GM23338 (cell line): Measurements from ENCODE around the gene ZCWPW2. TPM values are rescaled to one million over a fixed set of nuclear protein-coding genes. Genes with fewer than 3 reads are reported as not detected.

ENCODE experiments used
- ATAC-seq: fragments of 200-7000 bp; cut with Tn5 transposase; 3 replicates; pipeline ENCODE4 v1.9.1; 2020
- DNase-seq: peaks from one replicate; pipeline ENCODE4 v3.0.0-alpha.2; 2015; ENCODE audit warnings: low spot score
- H2AFZ ChIP-seq: fragments of 200-600 bp; sonication (generic); 2 replicates; pipeline ENCODE4 v1.8.0; 2016; ENCODE audit warnings: antibody characterized with exemption, mild to moderate bottlenecking, moderate library complexity
- H3F3A ChIP-seq: fragments of 200-600 bp; sonication (generic); replicated peaks from 2 replicates; pipeline ENCODE4 v1.8.0; 2017; ENCODE audit warnings: antibody characterized with exemption, mixed run types, low read depth
- H3K27ac ChIP-seq: fragments of 200-600 bp; sonication (generic); 2 replicates; pipeline ENCODE4 v1.6.1; 2016; ENCODE audit warnings: low read depth
- H3K27me3 ChIP-seq: fragments of 200-600 bp; sonication (generic); 2 replicates; pipeline ENCODE4 v1.8.0; 2016; ENCODE audit warnings: mild to moderate bottlenecking, mixed run types, moderate library complexity; ENCODE audit not compliant: insufficient read depth
- H3K36me3 ChIP-seq: fragments of 200-600 bp; sonication (generic); 2 replicates; pipeline ENCODE4 v1.8.0; 2016; ENCODE audit warnings: mild to moderate bottlenecking; ENCODE audit not compliant: insufficient read depth
- H3K4me1 ChIP-seq: fragments of 200-600 bp; sonication (generic); 2 replicates; pipeline ENCODE4 v1.8.0; 2016; ENCODE audit warnings: mild to moderate bottlenecking, moderate library complexity; ENCODE audit not compliant: insufficient read depth
- H3K4me2 ChIP-seq: fragments of 200-600 bp; sonication (generic); 2 replicates; pipeline ENCODE4 v1.7.1; 2017; ENCODE audit warnings: mixed run types
- H3K4me3 ChIP-seq: fragments of 200-600 bp; sonication (generic); 2 replicates; pipeline ENCODE4 v1.6.1; 2016; ENCODE audit warnings: mixed run types
- H3K79me2 ChIP-seq: fragments of 200-600 bp; sonication (generic); replicated peaks from 2 replicates; pipeline ENCODE4 v1.8.0; 2017; ENCODE audit warnings: mild to moderate bottlenecking; ENCODE audit not compliant: insufficient read depth
- H3K9me2 ChIP-seq: fragments of 200-600 bp; sonication (generic); 2 replicates; pipeline ENCODE4 v1.8.0; 2017; ENCODE audit not compliant: insufficient read depth
- H4K20me1 ChIP-seq: fragments of 200-600 bp; sonication (generic); replicated peaks from 2 replicates; pipeline ENCODE4 v1.8.0; 2017; ENCODE audit warnings: mild to moderate bottlenecking; ENCODE audit not compliant: insufficient read depth
- H3K27ac Mint-ChIP-seq: 2 replicates; pipeline ENCODE4 v1.8.0; 2020; ENCODE audit warnings: inconsistent platforms, mild to moderate bottlenecking, moderate library complexity, mixed read lengths
- H3K27me3 Mint-ChIP-seq: 3 replicates; pipeline ENCODE4 v1.8.0; 2022; ENCODE audit warnings: low read depth, mild to moderate bottlenecking, moderate library complexity, mixed read lengths, inconsistent platforms; ENCODE audit not compliant: insufficient read depth, poor library complexity
- H3K36me3 Mint-ChIP-seq: 3 replicates; pipeline ENCODE4 v1.8.0; 2021; ENCODE audit warnings: low read depth, mild to moderate bottlenecking, inconsistent platforms, moderate library complexity, mixed read lengths
- H3K4me1 Mint-ChIP-seq: 3 replicates; pipeline ENCODE4 v1.8.0; 2020; ENCODE audit warnings: mild to moderate bottlenecking, inconsistent platforms, mixed read lengths
- H3K4me3 Mint-ChIP-seq: 3 replicates; pipeline ENCODE4 v1.8.0; 2021; ENCODE audit warnings: moderate library complexity, mild to moderate bottlenecking, inconsistent platforms, mixed read lengths
- H3K9me3 Mint-ChIP-seq: 3 replicates; pipeline ENCODE4 v1.8.0; 2020; ENCODE audit warnings: moderate library complexity, mild to moderate bottlenecking, inconsistent platforms, mixed read lengths
- CREB1 ChIP-seq: fragments of 250-450 bp; sonication (Bioruptor Pico); IDR thresholded peaks from 2 replicates; pipeline ENCODE4 v1.5.0; 2020; ENCODE audit warnings: low read depth, mild to moderate bottlenecking, moderate library complexity
- CTCF ChIP-seq, 2 experiments: fragments of 200-600 bp in 1 of 2; sonication (generic) in 1 of 2; conservative IDR thresholded peaks; 2 replicates each; pipeline versions ENCODE4 v1.5.1 to v1.6.1; 2016 to 2017; ENCODE audit warnings: antibody characterized with exemption in 2 of 2, low read depth in 2 of 2, mild to moderate bottlenecking in 2 of 2, moderate library complexity in 1 of 2
- EZH2 ChIP-seq: fragments of 200-600 bp; sonication (generic); IDR thresholded peaks from one replicate; pipeline ENCODE4 v1.8.0; 2017; ENCODE audit warnings: antibody characterized with exemption, mild to moderate bottlenecking, low read depth; ENCODE audit not compliant: unreplicated experiment
- EZH2phosphoT487 ChIP-seq: fragments of 200-600 bp; sonication (generic); IDR thresholded peaks from one replicate; pipeline ENCODE4 v1.8.1; 2018; ENCODE audit warnings: antibody characterized with exemption; ENCODE audit not compliant: unreplicated experiment
- JUNB ChIP-seq: IDR thresholded peaks from one replicate; pipeline ENCODE4 v1.6.1; 2016; ENCODE audit warnings: antibody characterized with exemption; ENCODE audit not compliant: unreplicated experiment
- NANOG ChIP-seq: IDR thresholded peaks from 2 replicates; pipeline ENCODE4 v1.6.1; 2016; ENCODE audit warnings: antibody characterized with exemption, borderline replicate concordance
- POLR2AphosphoS5 ChIP-seq: IDR thresholded peaks from 2 replicates; pipeline ENCODE4 v1.6.1; 2016; ENCODE audit warnings: antibody characterized with exemption, low read depth
- STAT1 ChIP-seq: IDR thresholded peaks from one replicate; pipeline ENCODE4 v1.6.1; 2016; ENCODE audit warnings: antibody characterized with exemption; ENCODE audit not compliant: unreplicated experiment
- ZNF114 ChIP-seq: fragments of 250-450 bp; sonication (Bioruptor Pico); IDR thresholded peaks from 2 replicates; pipeline ENCODE4 v1.5.0; 2020; ENCODE audit warnings: mild to moderate bottlenecking, moderate library complexity
- ZNF331 ChIP-seq: fragments of 250-450 bp; sonication (Bioruptor Pico); IDR thresholded peaks from 2 replicates; pipeline ENCODE4 v1.5.0; 2020; ENCODE audit warnings: low read depth, mild to moderate bottlenecking, moderate library complexity
- ZNF462 ChIP-seq: fragments of 250-450 bp; sonication (Bioruptor Pico); IDR thresholded peaks from 2 replicates; pipeline ENCODE4 v1.5.0; 2020; ENCODE audit warnings: mild to moderate bottlenecking, moderate library complexity
- polyA plus RNA-seq: library from polyadenylated mRNA; unstranded; fragments of >200 nt; fragmentation: Nextera tagmentation; extraction: Ambion mirVana; gene quantifications from 2 replicates; pipeline ENCODE4 v1.2.1, GENCODE V29; 2016
- total RNA-seq: library from RNA; depleted of rRNA; stranded (reverse); fragments of >200 nt; shearing (Covaris generic); gene quantifications from 2 replicates; pipeline ENCODE4 v1.2.3, GENCODE V29; 2014
- TF ChIP-seq, protein P1 (sequence below): IDR thresholded peaks from 2 replicates; pipeline ENCODE4 v1.6.1; 2016; ENCODE audit warnings: antibody characterized with exemption

Gene ZCWPW2
- total and polyA plus RNA-seq, 2 experiments from 2014 or later, result 0.55 TPM; not detected in 1

- no peak for TF ChIP-seq CREB1
- TF ChIP-seq EZH2phosphoT487, result no peak
- Histone ChIP-seq H3K36me3 (no peaks in the 10 kb centered on the region), H3K4me2 (no peak overlapping the region), H3K27me3 (no peaks in the 10 kb centered on the region), H4K20me1 (no peaks in the 10 kb centered on the region), H3F3A (no peaks in the 10 kb centered on the region), H3K4me3 (no peak overlapping the region), H3K79me2 (no peaks in the 10 kb centered on the region), H3K4me1 (no peaks in the 10 kb centered on the region), H3K27ac (no peak overlapping the region), H2AFZ (no peak overlapping the region), H3K9me2 (no peaks in the 10 kb centered on the region)
- Mint-ChIP-seq H3K4me1 (no peaks in the 10 kb centered on the region), H3K36me3 (no peaks in the 10 kb centered on the region), H3K4me3 (no peak overlapping the region), H3K9me3 (no peaks in the 10 kb centered on the region; the same call in 2 of the 3 replicates), H3K27ac (no peak overlapping the region), H3K27me3 (no peaks in the 10 kb centered on the region)
- DNase-seq (no peak), ATAC-seq (no peak)
These were observed 114.3 kb downstream of the ZCWPW2 start for GRCh38 chr3:28462866-28463265.

DNA sequence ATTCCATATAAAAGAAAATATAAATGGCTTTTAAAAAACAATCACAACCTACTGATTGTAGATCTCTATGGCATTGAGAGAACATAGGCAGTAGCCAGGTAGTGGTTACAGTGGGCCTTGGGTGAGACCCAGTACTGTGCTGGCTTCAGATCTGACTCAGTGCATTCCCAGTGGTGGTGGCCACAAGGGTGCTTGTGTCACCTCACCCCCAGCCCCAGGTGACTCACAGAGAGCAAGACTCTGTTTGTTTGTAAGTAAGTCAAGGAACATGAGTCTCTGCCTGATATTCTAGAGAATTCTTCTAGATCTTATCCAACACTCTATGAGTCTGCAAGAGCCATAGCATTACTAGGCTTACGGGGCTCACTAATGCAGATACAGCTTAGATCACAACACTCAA is 118.9 kb downstream of the ZCWPW2 start:
- no peaks in the 10 kb centered on the region for H4K20me1 ChIP-seq
- H3K27ac ChIP-seq, result no peak overlapping the region
- no peaks in the 10 kb centered on the region for H3F3A ChIP-seq
- H3K79me2 ChIP-seq, result no peaks in the 10 kb centered on the region
- no peak overlapping the region for H3K4me3 ChIP-seq
- ATAC-seq (no peak), DNase-seq (no peak)
- no peaks in the 10 kb centered on the region for H3K36me3 ChIP-seq
- no peaks in the 10 kb centered on the region; the same call in 2 of the 3 replicates for H3K9me3 Mint-ChIP-seq
- no peak overlapping the region for H3K27ac Mint-ChIP-seq
- no peaks in the 10 kb centered on the region for H3K4me1 ChIP-seq
- H3K36me3 Mint-ChIP-seq, result no peaks in the 10 kb centered on the region
- H3K4me3 Mint-ChIP-seq, result no peak overlapping the region
- H2AFZ ChIP-seq, result no peak overlapping the region
- no peaks in the 10 kb centered on the region for H3K27me3 ChIP-seq
- no peaks in the 10 kb centered on the region for H3K9me2 ChIP-seq
- no peaks in the 10 kb centered on the region for H3K27me3 Mint-ChIP-seq
- H3K4me2 ChIP-seq, result no peak overlapping the region
- no peaks in the 10 kb centered on the region for H3K4me1 Mint-ChIP-seq
- TF ChIP-seq NANOG (no peak), POLR2AphosphoS5 (no peak), EZH2 (no peak), JUNB (no peak), EZH2phosphoT487 (no peak), ZNF331 (CRISPR knock-in tag) (no peak), CREB1 (no peak), ZNF114 (CRISPR knock-in tag) (no peak), CTCF (conservative IDR thresholded peaks at IDR 0.05; ENCODE audit: low read depth in 2 of 2) (no peak), STAT1 (no peak), ZNF462 (CRISPR knock-in tag) (no peak)
- TF ChIP-seq, protein P1, sequence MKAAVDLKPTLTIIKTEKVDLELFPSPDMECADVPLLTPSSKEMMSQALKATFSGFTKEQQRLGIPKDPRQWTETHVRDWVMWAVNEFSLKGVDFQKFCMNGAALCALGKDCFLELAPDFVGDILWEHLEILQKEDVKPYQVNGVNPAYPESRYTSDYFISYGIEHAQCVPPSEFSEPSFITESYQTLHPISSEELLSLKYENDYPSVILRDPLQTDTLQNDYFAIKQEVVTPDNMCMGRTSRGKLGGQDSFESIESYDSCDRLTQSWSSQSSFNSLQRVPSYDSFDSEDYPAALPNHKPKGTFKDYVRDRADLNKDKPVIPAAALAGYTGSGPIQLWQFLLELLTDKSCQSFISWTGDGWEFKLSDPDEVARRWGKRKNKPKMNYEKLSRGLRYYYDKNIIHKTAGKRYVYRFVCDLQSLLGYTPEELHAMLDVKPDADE, result no peak
